AG10803 (cell line): ENCODE results near the gene IPCEF1.
A peak's percentile ranks its signal among the peaks of the same experiment; 100 is the strongest.

ENCODE experiments used
- DNase-seq: peaks from one replicate; pipeline ENCODE4 v3.0.0; 2010; ENCODE audit warnings: low read depth
- H3K4me3 ChIP-seq: 2 replicates; pipeline ENCODE4 v1.5.1; 2011; ENCODE audit warnings: mild to moderate bottlenecking, low read length, control low read depth
- CTCF ChIP-seq: conservative IDR thresholded peaks from 2 replicates; pipeline ENCODE4 v1.5.1; 2011; ENCODE audit warnings: mild to moderate bottlenecking, low read length, control low read depth, inconsistent platforms

The IPCEF1 gene

GRCh38 chr6:154363821-154364220 lies 7.2 kb upstream of the IPCEF1 start:
- H3K4me3 ChIP-seq: no peak overlapping the region
- DNase-seq: no peak
- no peak for TF ChIP-seq CTCF

- TF ChIP-seq CTCF: no peak
- H3K4me3 ChIP-seq: no peak overlapping the region
- no peak for DNase-seq
Measured at GRCh38 chr6:154361476-154361875, 4.9 kb upstream of the IPCEF1 start.

- H3K4me3 ChIP-seq: no peak overlapping the region
- TF ChIP-seq CTCF: no peak
- DNase-seq: no peak
Measured at GRCh38 chr6:154360476-154360875, 3.9 kb upstream of the IPCEF1 start.

- DNase-seq: no peak
Measured at GRCh38 chr6:154359679-154360078, 3.1 kb upstream of the IPCEF1 start.

GRCh38 chr6:154359161-154359574 lies 2.6 kb upstream of the IPCEF1 start:
- no peak for DNase-seq
- no peak for TF ChIP-seq CTCF
- peak overlapping the region; percentile 26 for H3K4me3 ChIP-seq

More at GRCh38 chr6:154359679-154360078, 3.1 kb upstream of the IPCEF1 start:
- TF ChIP-seq CTCF: no peak
- no peak overlapping the region for H3K4me3 ChIP-seq

- DNase-seq: no peak
- no peak overlapping the region for H3K4me3 ChIP-seq
- TF ChIP-seq CTCF: no peak
Measured at GRCh38 chr6:154358019-154358545, 1.5 kb upstream of the IPCEF1 start.

- no peak for DNase-seq
- H3K4me3 ChIP-seq: no peak overlapping the region
Measured at GRCh38 chr6:154356113-154356512, 490 bp downstream of the IPCEF1 start.

More at GRCh38 chr6:154356113-154356512, 490 bp downstream of the IPCEF1 start:
- no peak for TF ChIP-seq CTCF
